ENCODE data around the gene ACY1.

Gene ACY1

DNA sequence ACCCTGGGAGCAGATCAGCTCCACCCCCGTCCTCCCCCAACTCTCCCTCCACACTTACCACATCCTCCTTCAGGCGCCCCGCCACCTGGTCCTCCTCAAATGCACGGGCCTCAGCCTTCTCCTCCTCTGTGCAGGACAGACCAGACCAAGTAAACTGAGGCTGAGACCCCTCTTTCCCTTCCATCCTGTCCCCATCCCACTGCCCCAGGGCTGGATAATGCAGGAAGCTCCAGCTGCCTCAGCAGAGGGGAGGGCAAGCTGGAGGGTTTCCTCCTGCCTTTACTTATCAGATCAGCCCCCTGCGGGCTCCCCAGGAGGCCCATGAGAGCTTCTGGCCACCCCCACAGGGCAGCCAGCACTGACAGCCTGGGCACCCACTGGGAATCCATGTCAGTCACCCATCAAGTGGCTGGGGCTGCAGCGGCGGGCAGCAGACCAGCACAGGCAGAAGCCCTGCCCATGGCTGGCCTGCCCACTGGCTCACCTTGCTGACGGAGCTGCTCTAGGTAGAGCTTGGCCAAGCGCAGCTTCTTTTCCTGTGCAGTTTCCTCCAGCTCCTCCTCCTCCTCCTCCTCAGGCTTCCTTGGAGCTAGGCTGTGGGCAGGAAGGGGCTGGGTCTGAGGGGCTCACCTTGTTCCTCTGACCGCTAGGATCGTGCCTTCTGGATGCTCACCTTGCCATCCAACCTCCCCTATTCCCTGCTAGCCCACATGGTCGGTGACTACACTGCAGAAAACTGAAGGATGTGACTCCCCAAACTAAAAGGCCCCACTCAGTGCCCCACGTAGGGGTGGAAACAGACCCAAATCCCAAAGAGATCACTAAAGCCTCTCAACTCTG is 45.5 kb upstream of the ACY1 start:
- H3K4me3 ChIP-seq (ENCODE audit: low read depth, low read length) = no peak overlapping the region
- no peak for TF ChIP-seq CTCF (IDR thresholded peaks at IDR 0.05; ENCODE audit: borderline replicate concordance, insufficient read depth, low read depth, low read length)

GRCh38 chr3:51938780-51939425 is 44.4 kb upstream of the ACY1 start:
- TF ChIP-seq CTCF (IDR thresholded peaks at IDR 0.05; ENCODE audit: borderline replicate concordance, insufficient read depth, low read depth, low read length) = no peak
- H3K4me3 ChIP-seq (ENCODE audit: low read depth, low read length) = no peak overlapping the region

DNA sequence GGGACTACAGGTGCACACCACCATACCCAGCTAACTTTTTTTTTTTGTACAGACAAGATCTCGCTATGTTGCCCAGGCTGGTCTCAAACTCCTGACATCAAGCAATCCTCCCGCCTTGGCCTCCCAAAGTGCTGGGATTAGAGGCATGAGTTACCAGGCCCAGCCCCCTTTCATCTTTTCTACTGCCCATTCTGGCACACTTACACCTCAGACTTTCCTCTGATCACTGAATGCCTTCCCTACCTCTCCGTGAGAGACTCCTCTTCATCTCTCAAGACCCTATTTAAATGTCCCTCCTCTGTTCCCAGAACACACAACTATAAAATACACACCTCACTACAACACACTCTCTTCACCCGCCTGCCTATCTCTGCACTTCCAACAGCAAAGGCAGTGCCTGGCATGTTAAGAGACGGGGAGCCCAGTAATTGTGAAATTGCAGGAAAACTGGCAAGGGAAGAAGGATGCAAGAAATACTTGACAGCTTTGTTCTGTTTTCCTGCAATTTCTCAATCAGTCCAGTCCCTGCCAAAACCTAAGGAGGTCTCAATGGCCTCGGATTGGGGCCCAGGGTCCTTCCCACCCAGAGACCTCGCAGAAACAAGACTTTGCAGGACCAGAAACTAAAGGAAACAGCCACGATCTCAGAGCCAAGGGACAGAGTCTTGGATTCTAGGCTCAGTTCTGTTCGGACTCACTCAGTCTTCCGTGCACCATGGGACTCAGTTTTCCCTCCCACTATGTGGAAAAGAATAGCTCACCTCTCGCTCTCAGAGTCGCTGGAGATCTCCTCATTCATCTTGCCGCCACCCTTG is 42.5 kb upstream of the ACY1 start:
- H3K4me3 ChIP-seq (ENCODE audit: low read depth, low read length) = peak overlapping the region; percentile 95
- TF ChIP-seq CTCF (IDR thresholded peaks at IDR 0.05; ENCODE audit: borderline replicate concordance, insufficient read depth, low read depth, low read length) = no peak

- peak overlapping the region; percentile 95 for H3K4me3 ChIP-seq (ENCODE audit: low read depth, low read length)
- TF ChIP-seq CTCF (IDR thresholded peaks at IDR 0.05; ENCODE audit: borderline replicate concordance, insufficient read depth, low read depth, low read length) = no peak
Measured at GRCh38 chr3:51941463-51941797, 41.9 kb upstream of the ACY1 start.

DNA sequence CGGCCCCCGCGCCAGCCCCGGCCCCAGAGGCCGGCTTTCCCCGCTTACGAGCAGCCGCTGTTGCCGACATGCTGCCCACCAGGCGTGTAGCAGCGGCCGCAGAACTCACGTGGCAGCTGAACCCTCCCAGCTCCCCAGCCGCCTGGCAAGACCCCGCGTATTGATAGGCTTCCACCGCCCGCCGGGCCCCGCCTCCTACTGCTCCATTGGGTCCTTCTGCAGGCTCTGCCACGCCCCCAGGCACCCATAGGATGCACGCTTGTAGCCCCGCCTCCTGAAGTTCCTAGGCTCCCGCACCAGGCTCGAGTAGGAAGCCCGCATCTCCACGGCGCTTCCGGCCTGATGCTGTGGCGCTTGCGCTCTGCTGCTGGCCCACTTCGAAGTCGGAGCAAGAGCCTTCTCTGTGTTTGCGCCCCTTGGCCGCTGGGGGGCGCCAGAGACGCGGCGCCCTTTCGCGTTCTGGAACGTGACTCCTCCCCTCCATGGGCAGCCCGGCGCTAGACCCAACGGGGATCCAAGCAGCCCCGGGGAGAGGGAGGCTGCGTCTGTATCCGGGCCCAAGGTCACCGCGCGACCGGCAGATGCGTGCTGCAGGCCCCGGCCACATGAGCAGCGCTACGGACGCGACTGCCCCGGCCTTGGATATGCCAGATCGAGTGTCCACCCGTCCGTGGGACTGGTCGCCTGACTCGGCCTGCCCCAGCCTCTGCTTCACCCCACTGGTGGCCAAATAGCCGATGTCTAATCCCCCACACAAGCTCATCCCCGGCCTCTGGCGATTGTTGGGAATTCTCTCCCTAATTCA is 41.3 kb upstream of the ACY1 start, which contains the start of the genes PARP3 and RRP9:
Gene PARP3 (plus strand): TSS at position 566 of the 805 bp plus-strand sequence. CDS start 993 bp downstream, outside the sequence.
Gene RRP9 (minus strand): TSS at position 107 of the 805 bp plus-strand sequence. CDS start 37 bp downstream, at position 70.
- TF ChIP-seq CTCF (IDR thresholded peaks at IDR 0.05; ENCODE audit: borderline replicate concordance, insufficient read depth, low read depth, low read length) = peak; percentile 98
- peak within 1 kb of the TSS; percentile 95 for H3K4me3 ChIP-seq (ENCODE audit: low read depth, low read length)
